HCT116 (cell line): ENCODE results near the gene SDK1. TPM values are rescaled to one million over a fixed set of nuclear protein-coding genes. Genes with fewer than 3 reads are reported as not detected.

ENCODE experiments used
- ATAC-seq: fragments of 200-7000 bp; cut with Tn5 transposase; 2 replicates; pipeline ENCODE4 v1.9.1; 2020; ENCODE audit warnings: mild to moderate bottlenecking, moderate library complexity
- BruUV-seq: library from RNA; stranded (reverse); fragments of 400-500 nt; replicated peaks from 2 replicates; lab custom pipeline; 2021; lab: Mats Ljungman, UMichigan
- CTCF ChIA-PET: fragments of 300-600 bp; sonication (Branson Sonifier 250); formaldehyde crosslinking; loops from one replicate; lab custom pipeline; 2021; ENCODE audit warnings: antibody characterized with exemption; lab: Charles Lee
- POLR2A ChIA-PET: fragments of 300-600, 350-600 bp; sonication (Branson Sonifier 250); formaldehyde crosslinking; loops from one replicate; lab custom pipeline; 2021; ENCODE audit warnings: antibody characterized with exemption; lab: Charles Lee
- RAD21 ChIA-PET, 2 experiments: fragments of 300-600 bp; sonication (Branson Sonifier 250); formaldehyde crosslinking; loops; one replicate each; lab custom pipeline; 2023; ENCODE audit warnings: low total read pairs in 2 of 2; ENCODE audit not compliant: uncharacterized antibody in 2 of 2, unreplicated experiment in 2 of 2, low non-redundant PET in 1 of 2; lab: Charles Lee
- DNase-seq: peaks from one replicate; pipeline ENCODE4 v3.0.0-alpha.2; 2010; ENCODE audit warnings: low read depth, low spot score
- H2AFZ ChIP-seq: fragments of 200-600 bp; shearing (Covaris generic), sonication (generic); 2 replicates; pipeline ENCODE4 v1.6.1; 2017; ENCODE audit warnings: low read depth, mixed run types, mixed read lengths, antibody characterized with exemption, low read length; ENCODE audit not compliant: poor library complexity, severe bottlenecking
- H3K27ac ChIP-seq: 2 replicates; pipeline ENCODE4 v1.5.1; 2012; ENCODE audit warnings: low read depth, low read length
- H3K27me3 ChIP-seq: fragments of 200-600 bp; sonication (generic); 2 replicates; pipeline ENCODE4 v1.6.1; 2016; ENCODE audit warnings: mixed run types, low read length, mixed read lengths; ENCODE audit not compliant: insufficient read depth
- H3K36me3 ChIP-seq, 2 experiments: fragments of 200-500 bp in 1 of 2; fragments of 200-600 bp in 1 of 2; sonication (Bioruptor generic) in 1 of 2; sonication (generic) in 1 of 2; 2 replicates each; pipeline versions ENCODE4 v1.5.1 to v1.6.1; 2014 to 2016; ENCODE audit warnings: low read length in 2 of 2, inconsistent platforms in 1 of 2, mixed read lengths in 1 of 2, mixed run types in 1 of 2; ENCODE audit not compliant: insufficient read depth in 2 of 2, control insufficient read depth in 1 of 2
- H3K4me1 ChIP-seq, 2 experiments: fragments of 200-600 bp in 1 of 2; sonication (generic) in 1 of 2; 2 replicates each; pipeline versions ENCODE4 v1.5.1 to v1.6.1; 2012 to 2017; ENCODE audit warnings: low read length in 2 of 2, inconsistent platforms in 1 of 2, mild to moderate bottlenecking in 1 of 2, mixed read lengths in 1 of 2, mixed run types in 1 of 2, moderate library complexity in 1 of 2; ENCODE audit not compliant: insufficient read depth in 2 of 2, control insufficient read depth in 1 of 2
- H3K4me2 ChIP-seq: fragments of 200-600 bp; sonication (generic); 2 replicates; pipeline ENCODE4 v1.6.1; 2017; ENCODE audit warnings: mixed run types, low read length, mixed read lengths
- H3K4me3 ChIP-seq, 2 experiments: fragments of 200-600 bp in 1 of 2; sonication (generic) in 1 of 2; replicated peaks in 1 of 2; 2 replicates each; pipeline ENCODE4 v1.5.1; 2011 to 2016; ENCODE audit warnings: low read length in 2 of 2, control low read depth in 1 of 2, low read depth in 1 of 2, mild to moderate bottlenecking in 1 of 2, mixed read lengths in 1 of 2, mixed run types in 1 of 2
- H3K79me2 ChIP-seq: fragments of 200-600 bp; sonication (generic); 2 replicates; pipeline ENCODE4 v1.6.1; 2017; ENCODE audit warnings: mild to moderate bottlenecking, mixed run types, low read length, moderate library complexity, mixed read lengths; ENCODE audit not compliant: insufficient read depth
- H3K9ac ChIP-seq: fragments of 200-600 bp; sonication (generic); 2 replicates; pipeline ENCODE4 v1.6.1; 2016; ENCODE audit warnings: low read length, mixed read lengths
- H3K9me2 ChIP-seq: fragments of 200-600 bp; sonication (generic), shearing (Covaris generic); 2 replicates; pipeline ENCODE4 v1.6.1; 2017; ENCODE audit warnings: mixed run types, mild to moderate bottlenecking, moderate library complexity; ENCODE audit not compliant: insufficient read depth
- H3K9me3 ChIP-seq, 2 experiments: fragments of 200-500 bp in 1 of 2; fragments of 200-600 bp in 1 of 2; sonication (Bioruptor generic) in 1 of 2; sonication (generic) in 1 of 2; 2 replicates each; pipeline ENCODE4 v1.6.1; 2014 to 2017; ENCODE audit warnings: low read length in 2 of 2, mixed read lengths in 2 of 2, inconsistent platforms in 1 of 2, low read depth in 1 of 2, mild to moderate bottlenecking in 1 of 2, mixed run types in 1 of 2, moderate library complexity in 1 of 2; ENCODE audit not compliant: control insufficient read depth in 1 of 2, insufficient read depth in 1 of 2
- H4K20me1 ChIP-seq: fragments of 200-600 bp; sonication (generic), shearing (Covaris generic); 2 replicates; pipeline ENCODE4 v1.6.1; 2017; ENCODE audit warnings: mixed run types, mild to moderate bottlenecking, moderate library complexity; ENCODE audit not compliant: insufficient read depth
- ATF3 ChIP-seq: IDR thresholded peaks from 2 replicates; pipeline ENCODE4 v1.6.1; 2012
- ELF1 ChIP-seq: IDR thresholded peaks from 2 replicates; pipeline ENCODE4 v1.6.1; 2012; ENCODE audit warnings: low read depth, borderline replicate concordance
- JUND ChIP-seq: IDR thresholded peaks from 2 replicates; pipeline ENCODE4 v1.6.1; 2012
- MAX ChIP-seq: IDR thresholded peaks from 2 replicates; pipeline ENCODE4 v1.6.1; 2012
- POLR2A ChIP-seq: IDR thresholded peaks from 2 replicates; pipeline ENCODE4 v1.7.0; 2011; ENCODE audit warnings: borderline replicate concordance; ENCODE audit not compliant: insufficient read depth, insufficient read length; ENCODE audit errors: extremely low read depth
- RAD21 ChIP-seq: IDR thresholded peaks from 2 replicates; pipeline ENCODE4 v1.6.1; 2012; ENCODE audit warnings: low read depth, mild to moderate bottlenecking
- TCF7L2 ChIP-seq: IDR thresholded peaks from 2 replicates; pipeline ENCODE4 v1.7.0; 2011; ENCODE audit warnings: borderline replicate concordance, inconsistent platforms; ENCODE audit not compliant: insufficient read depth, insufficient read length; ENCODE audit errors: extremely low read depth
- ZFX ChIP-seq: fragments of 450-650 bp; IDR thresholded peaks from 2 replicates; pipeline ENCODE4 v1.6.1; 2017
- ZNF274 ChIP-seq: fragments of 200-500 bp; sonication (Bioruptor generic); IDR thresholded peaks from 2 replicates; pipeline ENCODE4 v1.6.1; 2014; ENCODE audit warnings: mild to moderate bottlenecking, low read depth, low read length, inconsistent platforms
- intact Hi-C: fragments of 100-400 bp; cut with micrococcal nuclease; formaldehyde crosslinking; loops from 2 replicates; pipeline ENCODE4 v1.10.0; 2022
- total RNA-seq: library from RNA; stranded (reverse); gene quantifications from one replicate; pipeline ENCODE4 v1.2.1, GENCODE V29; 2021; ENCODE audit not compliant: unreplicated experiment
- TF ChIP-seq, protein P1 (sequence below): IDR thresholded peaks from 2 replicates; pipeline ENCODE4 v1.6.1; 2011; ENCODE audit warnings: mild to moderate bottlenecking, low read length, moderate library complexity; ENCODE audit not compliant: insufficient replicate concordance; ENCODE audit errors: extremely low read depth
- TF ChIP-seq, protein P2 (sequence below): IDR thresholded peaks from 2 replicates; pipeline ENCODE4 v1.6.1; 2012; ENCODE audit warnings: low read depth

The SDK1 gene
- total RNA-seq, 1 experiment from 2014 or later = 0.05 TPM

DNA sequence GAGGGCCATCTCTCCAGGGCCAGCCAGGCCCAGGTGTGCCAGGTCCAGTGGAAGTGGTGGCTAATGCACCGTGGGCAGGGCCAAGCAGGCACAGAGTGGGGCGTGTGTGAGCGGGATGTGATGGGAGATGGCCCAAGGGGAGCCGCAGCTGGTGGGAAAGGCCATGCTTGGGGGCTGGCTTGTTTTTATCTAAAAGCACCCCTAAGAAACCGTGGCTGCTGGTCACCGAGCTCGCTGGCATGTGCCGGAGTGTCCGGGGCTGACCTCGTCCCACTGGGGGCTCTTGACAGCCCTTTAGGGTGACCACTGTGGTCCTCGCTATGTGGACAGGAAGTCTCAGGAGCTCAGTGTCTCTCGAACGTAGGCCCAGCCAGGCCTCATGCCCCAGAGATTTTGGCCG lies 798.6 kb downstream of the SDK1 start:
- H3K4me3 ChIP-seq = no peak overlapping the region
- CTCF ChIA-PET = no interaction called here
- TF ChIP-seq ZFX (no peak), ATF3 (no peak), RAD21 (no peak), ZNF274 (no peak), TCF7L2 (no peak), POLR2A (no peak), ELF1 (no peak), JUND (no peak), MAX (no peak)
- TF ChIP-seq, protein P1, sequence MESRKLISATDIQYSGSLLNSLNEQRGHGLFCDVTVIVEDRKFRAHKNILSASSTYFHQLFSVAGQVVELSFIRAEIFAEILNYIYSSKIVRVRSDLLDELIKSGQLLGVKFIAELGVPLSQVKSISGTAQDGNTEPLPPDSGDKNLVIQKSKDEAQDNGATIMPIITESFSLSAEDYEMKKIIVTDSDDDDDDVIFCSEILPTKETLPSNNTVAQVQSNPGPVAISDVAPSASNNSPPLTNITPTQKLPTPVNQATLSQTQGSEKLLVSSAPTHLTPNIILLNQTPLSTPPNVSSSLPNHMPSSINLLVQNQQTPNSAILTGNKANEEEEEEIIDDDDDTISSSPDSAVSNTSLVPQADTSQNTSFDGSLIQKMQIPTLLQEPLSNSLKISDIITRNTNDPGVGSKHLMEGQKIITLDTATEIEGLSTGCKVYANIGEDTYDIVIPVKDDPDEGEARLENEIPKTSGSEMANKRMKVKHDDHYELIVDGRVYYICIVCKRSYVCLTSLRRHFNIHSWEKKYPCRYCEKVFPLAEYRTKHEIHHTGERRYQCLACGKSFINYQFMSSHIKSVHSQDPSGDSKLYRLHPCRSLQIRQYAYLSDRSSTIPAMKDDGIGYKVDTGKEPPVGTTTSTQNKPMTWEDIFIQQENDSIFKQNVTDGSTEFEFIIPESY = no peak
- TF ChIP-seq, protein P2, sequence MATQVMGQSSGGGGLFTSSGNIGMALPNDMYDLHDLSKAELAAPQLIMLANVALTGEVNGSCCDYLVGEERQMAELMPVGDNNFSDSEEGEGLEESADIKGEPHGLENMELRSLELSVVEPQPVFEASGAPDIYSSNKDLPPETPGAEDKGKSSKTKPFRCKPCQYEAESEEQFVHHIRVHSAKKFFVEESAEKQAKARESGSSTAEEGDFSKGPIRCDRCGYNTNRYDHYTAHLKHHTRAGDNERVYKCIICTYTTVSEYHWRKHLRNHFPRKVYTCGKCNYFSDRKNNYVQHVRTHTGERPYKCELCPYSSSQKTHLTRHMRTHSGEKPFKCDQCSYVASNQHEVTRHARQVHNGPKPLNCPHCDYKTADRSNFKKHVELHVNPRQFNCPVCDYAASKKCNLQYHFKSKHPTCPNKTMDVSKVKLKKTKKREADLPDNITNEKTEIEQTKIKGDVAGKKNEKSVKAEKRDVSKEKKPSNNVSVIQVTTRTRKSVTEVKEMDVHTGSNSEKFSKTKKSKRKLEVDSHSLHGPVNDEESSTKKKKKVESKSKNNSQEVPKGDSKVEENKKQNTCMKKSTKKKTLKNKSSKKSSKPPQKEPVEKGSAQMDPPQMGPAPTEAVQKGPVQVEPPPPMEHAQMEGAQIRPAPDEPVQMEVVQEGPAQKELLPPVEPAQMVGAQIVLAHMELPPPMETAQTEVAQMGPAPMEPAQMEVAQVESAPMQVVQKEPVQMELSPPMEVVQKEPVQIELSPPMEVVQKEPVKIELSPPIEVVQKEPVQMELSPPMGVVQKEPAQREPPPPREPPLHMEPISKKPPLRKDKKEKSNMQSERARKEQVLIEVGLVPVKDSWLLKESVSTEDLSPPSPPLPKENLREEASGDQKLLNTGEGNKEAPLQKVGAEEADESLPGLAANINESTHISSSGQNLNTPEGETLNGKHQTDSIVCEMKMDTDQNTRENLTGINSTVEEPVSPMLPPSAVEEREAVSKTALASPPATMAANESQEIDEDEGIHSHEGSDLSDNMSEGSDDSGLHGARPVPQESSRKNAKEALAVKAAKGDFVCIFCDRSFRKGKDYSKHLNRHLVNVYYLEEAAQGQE = no peak
- TF ChIP-seq, all 23 proteins: peak for 0
- Histone ChIP-seq H3K27ac (no peak overlapping the region), H3K9ac (no peak overlapping the region), H3K27me3 (no peaks in the 10 kb centered on the region), H3K79me2 (no peaks in the 10 kb centered on the region), H3K36me3 (no peaks in the 10 kb centered on the region), H3K9me2 (no peaks in the 10 kb centered on the region), H2AFZ (no peak overlapping the region), H4K20me1 (no peaks in the 10 kb centered on the region), H3K4me2 (no peak overlapping the region), H3K9me3 (no peaks in the 10 kb centered on the region), H3K4me1 (peaks cover 0 to 9% of the 10 kb centered on the region in 2 experiments; a peak in 3 of 4 replicates)
- ChIA-PET POLR2A (no interaction called here), RAD21 (no interaction called here)
- DNase-seq (no peak), ATAC-seq (no peak)
- BruUV-seq = no TSS peak
- intact Hi-C loops = no loop called here
